Stimulated activated CD8-positive, alpha-beta memory T cell treated with anti-CD3 and anti-CD28 coated beads, Interleukin-12 subunit alpha, Interleukin-12 subunit beta, amount 100 ng/mL, for 1 hour (primary cell): ENCODE results near the gene ZC3H10.

Source experiments
- DNase-seq: peaks from one replicate; pipeline ENCODE4 v3.0.0-alpha.2; 2020; ENCODE audit warnings: low read depth

ZC3H10 gene

GRCh38 chr12:56127888-56128669 is 10.0 kb downstream of the ZC3H10 start, which contains the start of gene ESYT1:
Gene ESYT1 (plus strand): TSS chr12:56128267. CDS start chr12:56128320, 53 bp downstream.
- peak; percentile 95 for DNase-seq

DNA sequence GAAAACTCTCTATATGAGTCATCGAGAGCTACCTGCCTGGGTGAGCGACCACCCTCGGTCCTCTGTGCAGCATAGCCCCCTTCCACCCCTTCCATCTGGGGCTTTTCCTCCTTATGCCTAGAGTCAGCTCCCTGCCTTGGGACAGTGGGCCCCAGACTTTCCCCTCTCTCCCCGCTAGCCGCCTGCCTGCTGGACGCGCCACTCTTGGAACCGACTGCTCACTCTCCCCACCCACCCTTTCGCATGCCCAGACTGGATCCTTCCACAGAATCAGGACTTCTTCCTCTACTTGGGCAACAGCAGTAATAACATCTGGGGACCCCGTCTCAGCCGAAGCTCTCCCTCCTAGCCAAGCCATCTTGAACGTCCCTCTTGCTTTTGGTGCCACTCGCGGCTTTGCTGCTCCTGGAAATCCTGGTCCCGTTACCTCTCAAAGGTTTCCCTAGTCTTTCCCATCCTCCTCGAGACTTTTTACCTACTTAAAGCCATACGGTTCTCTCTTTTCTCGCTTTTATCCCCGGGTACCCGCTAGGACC is 10.7 kb downstream of the ZC3H10 start:
- DNase-seq = no peak

DNA sequence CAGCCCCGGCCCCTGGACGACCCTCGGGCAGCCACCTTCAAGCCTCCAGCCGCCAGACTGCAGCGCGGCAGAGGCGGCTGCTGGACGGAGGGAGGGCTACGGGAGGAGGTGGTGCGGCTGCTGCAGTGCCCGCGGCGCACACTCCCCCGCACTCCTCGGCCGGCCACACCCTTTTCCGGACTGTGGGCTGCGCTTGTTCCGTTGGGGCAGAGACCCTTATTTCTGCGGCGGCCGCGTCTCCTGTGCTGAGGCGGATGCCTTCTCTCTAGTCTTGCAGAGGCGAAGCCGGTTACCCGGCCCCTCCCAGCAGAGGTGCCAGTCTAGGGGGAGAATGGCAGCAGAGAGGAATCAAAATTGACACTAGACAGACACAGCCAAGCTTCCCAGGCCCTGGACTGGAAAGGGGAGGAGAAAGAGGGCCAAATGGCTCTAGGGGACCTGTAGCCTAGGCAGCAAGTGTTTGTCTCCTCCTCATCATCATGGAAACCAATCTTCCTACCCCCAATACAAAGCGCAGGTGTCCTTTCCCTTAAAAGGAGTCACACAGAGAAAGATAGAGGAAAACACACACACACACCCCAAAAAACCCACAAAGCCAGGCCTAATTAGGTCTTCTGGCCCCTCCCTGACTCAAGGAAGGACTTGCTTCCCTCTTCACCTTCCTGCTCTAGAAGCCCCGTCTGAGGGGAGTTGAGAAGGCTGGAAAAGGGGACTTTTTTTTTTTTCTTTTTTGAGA is 11.3 kb downstream of the ZC3H10 start:
- peak; percentile 75 for DNase-seq

DNA sequence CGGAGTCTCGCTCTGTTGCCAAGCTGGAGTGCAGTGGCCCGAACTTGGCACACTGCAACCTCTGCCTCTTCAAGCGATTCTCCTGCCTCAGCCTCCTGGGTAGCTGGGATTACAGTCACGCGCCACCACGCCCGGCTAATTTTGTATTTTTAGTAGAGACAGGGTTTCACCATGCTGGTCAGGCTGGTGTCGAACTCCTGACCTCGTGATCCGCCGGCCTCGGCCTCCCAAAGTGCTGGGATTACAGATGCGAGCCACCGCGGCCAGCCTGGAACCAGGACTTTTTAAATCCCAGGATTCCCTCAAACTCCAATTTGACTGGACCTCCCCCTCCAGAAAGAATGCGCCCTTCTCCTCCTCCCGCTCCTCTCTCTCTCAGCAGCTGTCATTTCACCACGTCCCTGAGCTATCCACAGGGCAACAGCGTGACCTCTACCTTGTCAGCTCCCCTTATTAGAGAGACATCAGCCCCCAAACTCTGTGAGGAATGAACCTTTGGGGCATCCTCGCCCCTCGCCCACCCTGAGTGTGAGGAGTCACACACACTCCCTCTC is 12.0 kb downstream of the ZC3H10 start:
- DNase-seq = no peak

- no peak for DNase-seq
Observed at GRCh38 chr12:56130876-56131275, 12.8 kb downstream of the ZC3H10 start.

GRCh38 chr12:56134897-56135296 is 16.8 kb downstream of the ZC3H10 start:
- DNase-seq = no peak

GRCh38 chr12:56137853-56138571 is 19.9 kb downstream of the ZC3H10 start:
- DNase-seq = no peak

- DNase-seq = no peak
Observed at GRCh38 chr12:56141946-56142784, 24.1 kb downstream of the ZC3H10 start.

GRCh38 chr12:56143217-56143616 is 25.2 kb downstream of the ZC3H10 start:
- no peak for DNase-seq

GRCh38 chr12:56143870-56144269 is 25.8 kb downstream of the ZC3H10 start:
- no peak for DNase-seq

DNA sequence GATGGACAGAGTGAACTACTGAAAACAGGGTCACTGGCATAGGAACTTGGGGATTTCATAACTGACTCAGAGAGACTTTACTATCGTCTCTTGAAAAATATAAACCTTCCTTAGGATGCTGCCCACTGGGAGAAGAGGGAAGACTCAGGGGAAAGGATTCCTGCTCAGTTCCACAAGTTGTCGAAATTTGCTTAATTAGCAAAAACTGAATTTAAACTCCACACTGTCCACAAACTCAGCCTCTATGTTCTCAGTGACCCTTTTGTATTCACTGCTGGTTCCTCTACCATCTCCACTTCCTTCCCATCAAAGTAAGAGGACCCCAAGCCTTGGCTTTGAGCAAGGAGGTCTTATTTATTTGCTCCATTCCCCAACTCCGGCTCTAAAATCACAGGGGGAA is 27.2 kb downstream of the ZC3H10 start:
- DNase-seq = no peak

GRCh38 chr12:56146492-56147460 is 28.7 kb downstream of the ZC3H10 start:
- no peak for DNase-seq

DNA sequence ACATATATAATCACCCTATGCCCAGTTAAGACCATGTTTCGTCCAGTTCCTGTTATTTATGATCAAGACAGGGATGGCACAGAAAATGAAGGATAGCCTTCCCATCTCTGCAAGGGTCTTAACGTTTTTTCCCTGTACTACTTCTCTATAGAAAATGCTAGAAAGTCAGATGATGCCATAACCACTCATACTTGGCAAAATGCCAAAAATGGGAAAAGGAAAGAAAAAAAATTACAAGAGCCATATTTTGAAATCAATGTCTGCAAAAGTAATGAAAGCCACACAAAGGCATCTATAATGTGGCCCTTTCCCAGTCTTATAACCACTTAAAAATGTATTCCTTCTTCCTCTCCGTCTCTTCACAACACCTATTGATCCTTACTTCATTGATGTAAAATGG is 32.5 kb downstream of the ZC3H10 start:
- no peak for DNase-seq

- DNase-seq = peak; percentile 40
Observed at GRCh38 chr12:56151672-56152131, 33.6 kb downstream of the ZC3H10 start.

- peak; percentile 88 for DNase-seq
Observed at GRCh38 chr12:56152132-56152755, 34.2 kb downstream of the ZC3H10 start, which contains the start of gene MYL6B. Gene MYL6B (plus strand): TSS chr12:56152587. CDS start chr12:56153919, 1,332 bp downstream.

DNA sequence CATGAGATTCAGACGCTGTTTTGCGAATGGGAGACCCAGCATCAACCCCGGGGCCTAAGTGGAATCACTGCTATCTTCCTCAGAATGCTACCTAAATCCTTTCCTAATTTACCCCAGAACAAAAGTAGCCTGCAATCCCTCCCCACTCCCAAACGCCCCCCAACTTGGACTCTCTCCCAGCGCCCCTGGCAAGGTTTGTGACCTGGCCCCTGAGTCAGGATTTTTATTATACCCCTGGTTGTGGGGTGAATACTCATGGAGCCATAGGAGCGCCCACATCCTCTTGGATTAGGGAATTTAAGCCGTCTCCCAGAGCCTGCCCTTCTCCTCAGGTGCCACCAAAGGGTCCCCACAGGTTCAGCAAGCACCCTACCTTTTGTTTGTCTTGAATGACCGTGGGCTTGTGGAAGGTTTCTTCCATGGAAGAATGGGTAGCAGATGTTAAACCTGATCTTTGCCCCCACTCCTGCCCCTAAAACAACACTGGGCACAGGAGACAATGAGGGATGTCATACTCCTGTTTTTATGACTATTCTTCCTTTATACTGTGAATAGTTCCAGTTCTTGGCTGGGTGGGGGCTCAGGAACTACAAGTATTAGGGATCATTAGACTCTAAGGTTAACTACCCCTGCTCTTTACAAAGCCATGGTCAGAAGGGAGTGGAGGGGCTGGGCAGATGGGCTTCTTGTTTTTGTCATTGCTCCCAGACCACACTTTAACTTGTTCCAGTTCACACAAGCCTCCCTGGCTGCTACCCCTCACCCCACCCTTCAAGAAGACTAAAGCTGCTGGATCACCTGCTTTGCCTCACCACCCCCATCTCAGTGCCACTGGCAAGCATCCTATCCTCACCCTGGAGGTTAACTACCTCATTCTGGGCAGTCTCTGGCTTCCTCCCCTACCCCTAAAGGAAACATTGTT is 35.0 kb downstream of the ZC3H10 start:
- DNase-seq = no peak

DNA sequence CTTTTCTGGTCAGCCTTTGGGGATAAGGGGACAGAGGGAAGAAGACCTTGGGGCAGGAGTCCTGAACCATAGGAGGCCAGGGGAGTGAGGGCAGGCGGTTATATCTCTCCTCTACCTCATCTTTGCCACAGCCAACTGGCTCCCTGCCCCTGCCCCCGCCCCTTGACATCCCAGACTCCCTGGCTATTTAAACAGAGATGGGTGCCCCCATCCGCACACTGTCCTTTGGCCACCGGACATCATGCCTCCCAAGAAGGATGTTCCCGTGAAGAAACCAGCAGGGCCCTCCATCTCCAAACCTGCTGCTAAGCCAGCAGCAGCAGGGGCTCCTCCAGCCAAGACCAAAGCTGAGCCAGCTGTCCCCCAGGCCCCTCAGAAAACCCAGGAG is 35.6 kb downstream of the ZC3H10 start:
- no peak for DNase-seq

- no peak for DNase-seq
Observed at GRCh38 chr12:56154246-56154771, 36.2 kb downstream of the ZC3H10 start.
